Testis (tissue), 3 donors: Measurements from ENCODE around the gene PDE6B. TPM values are rescaled to one million over a fixed set of nuclear protein-coding genes. Genes with fewer than 3 reads are reported as not detected.

Experiments used
- DNase-seq: peaks from one replicate; pipeline ENCODE4 v3.0.0-alpha.2; 2019
- H3K27ac ChIP-seq, 2 donors: fragments of 200-600 bp; sonication (generic); one replicate each; pipeline ENCODE4 v1.5.1; 2019
- H3K27me3 ChIP-seq: fragments of 200-600 bp; sonication (generic); one replicate; pipeline ENCODE4 v1.5.1; 2019
- H3K36me3 ChIP-seq: fragments of 200-600 bp; sonication (generic); one replicate; pipeline ENCODE4 v1.5.1; 2017; ENCODE audit warnings: low read depth; ENCODE audit errors: missing control alignments
- H3K4me1 ChIP-seq: fragments of 200-600 bp; sonication (generic); one replicate; pipeline ENCODE4 v1.5.1; 2019
- H3K4me3 ChIP-seq, 2 donors: fragments of 200-600 bp; sonication (generic); one replicate each; pipeline ENCODE4 v1.5.1; 2017 to 2019
- H3K9me3 ChIP-seq: fragments of 200-600 bp; sonication (generic); one replicate; pipeline ENCODE4 v1.5.1; 2017
- CTCF ChIP-seq, 3 experiments: fragments of 450-650 bp in 2 of 3; fragments of 200-600 bp in 1 of 3; sonication (generic) in 1 of 3; IDR thresholded peaks; one replicate each; pipeline ENCODE4 v1.5.1; 2016 to 2019; ENCODE audit warnings: antibody characterized with exemption in 3 of 3, mild to moderate bottlenecking in 2 of 3, moderate library complexity in 1 of 3
- POLR2A ChIP-seq: fragments of 450-650 bp; IDR thresholded peaks from one replicate; pipeline ENCODE4 v1.6.1; 2017; ENCODE audit warnings: antibody characterized with exemption, mild to moderate bottlenecking, moderate library complexity
- WGBS, 2 donors: methylation state at CpG; one replicate each; pipeline ENCODE4 v1.1.5; 2018; 5-methylcytosine and 5-hydroxymethylcytosine counted together
- intact Hi-C: fragments of 100-400 bp; cut with DNase I; formaldehyde crosslinking; loops from one replicate; pipeline ENCODE4 v1.15.1; 2023; ENCODE audit warnings: low total_unique reads
- polyA plus RNA-seq: library from polyadenylated mRNA; stranded (reverse); fragments of 350-450 nt; fragmentation: Illumina TruSeq; extraction: RNeasy Lipid Tissue Mini Kit (QIAGEN cat#74804); gene quantifications from one replicate; pipeline ENCODE4 v1.2.3, GENCODE V29; 2014; ENCODE audit warnings: low read depth, low replicate concordance; ENCODE audit not compliant: insufficient read depth
- total RNA-seq, 2 donors: library from RNA; depleted of rRNA; stranded (reverse); fragments of >200 nt; gene quantifications; one replicate each; pipeline ENCODE4 v1.2.3, GENCODE V29; 2016

Gene PDE6B
- total and polyA plus RNA-seq, 3 donors from 2014 or later, result 5.9 to 11.4 (median 5.9) TPM

- H3K9me3 ChIP-seq, result no peaks in the 10 kb centered on the region
- H3K4me1 ChIP-seq, result no peaks in the 10 kb centered on the region
- no peak overlapping the region for H3K4me3 ChIP-seq
- no peak for DNase-seq
- no peak overlapping the region for H3K27ac ChIP-seq
- H3K36me3 ChIP-seq, result no peaks in the 10 kb centered on the region
- no peaks in the 10 kb centered on the region for H3K27me3 ChIP-seq
- intact Hi-C loops, result no loop called here
- 72 to 75% methylated on average over 9 to 13 of the region's 13 CpGs for WGBS, 2 donors
- TF ChIP-seq CTCF (IDR thresholded peaks at IDR 0.05) (no peak), POLR2A (no peak)
These were observed 22.1 kb downstream of the PDE6B start for GRCh38 chr4:647481-647880.

- Histone ChIP-seq H3K4me1 (no peaks in the 10 kb centered on the region), H3K27me3 (no peaks in the 10 kb centered on the region), H3K27ac (no peak overlapping the region), H3K9me3 (no peaks in the 10 kb centered on the region), H3K4me3 (no peak overlapping the region), H3K36me3 (no peaks in the 10 kb centered on the region)
- intact Hi-C loops, result no loop called here
- no peak for TF ChIP-seq POLR2A
- TF ChIP-seq CTCF (IDR thresholded peaks at IDR 0.05), result no peak
- 67 to 71% methylated on average over 8 to 28 of the region's 28 CpGs for WGBS, 2 donors
- DNase-seq, result no peak
These were observed 23.4 kb downstream of the PDE6B start for GRCh38 chr4:648579-649292.

- Histone ChIP-seq H3K27ac (no peak overlapping the region), H3K36me3 (no peaks in the 10 kb centered on the region), H3K4me1 (no peaks in the 10 kb centered on the region), H3K4me3 (no peak overlapping the region), H3K9me3 (no peaks in the 10 kb centered on the region), H3K27me3 (no peaks in the 10 kb centered on the region)
- WGBS, 2 donors, result 80 to 88% methylated on average over 6 to 7 of the region's 7 CpGs
- DNase-seq, result no peak
- intact Hi-C loops, result no loop called here
- no peak for TF ChIP-seq POLR2A
- no peak for TF ChIP-seq CTCF (IDR thresholded peaks at IDR 0.05)
These were observed 23.9 kb downstream of the PDE6B start for GRCh38 chr4:649293-649625.

- Histone ChIP-seq H3K27ac (no peak overlapping the region), H3K4me3 (no peak overlapping the region), H3K9me3 (no peaks in the 10 kb centered on the region), H3K27me3 (no peaks in the 10 kb centered on the region), H3K4me1 (no peaks in the 10 kb centered on the region), H3K36me3 (no peaks in the 10 kb centered on the region)
- DNase-seq, result no peak
- intact Hi-C loops, result no loop called here
- TF ChIP-seq POLR2A (no peak), CTCF (IDR thresholded peaks at IDR 0.05) (no peak)
- WGBS, 2 donors, result 91 to 95% methylated on average over 8 to 13 of the region's 13 CpGs
These were observed 24.5 kb downstream of the PDE6B start for GRCh38 chr4:649751-650310.

GRCh38 chr4:650461-650860 is 25.1 kb downstream of the PDE6B start:
- Histone ChIP-seq H3K36me3 (no peaks in the 10 kb centered on the region), H3K27me3 (no peaks in the 10 kb centered on the region), H3K27ac (no peak overlapping the region), H3K4me3 (no peak overlapping the region), H3K4me1 (no peaks in the 10 kb centered on the region), H3K9me3 (no peaks in the 10 kb centered on the region)
- 59 to 78% methylated on average over 13 to 18 of the region's 18 CpGs for WGBS, 2 donors
- no peak for DNase-seq
- intact Hi-C loops, result no loop called here
- TF ChIP-seq CTCF (IDR thresholded peaks at IDR 0.05), result no peak
- no peak for TF ChIP-seq POLR2A
